ENCODE measurements around the gene LYG1. TPM values are rescaled to one million over a fixed set of nuclear protein-coding genes. Genes with fewer than 3 reads are reported as not detected.
"Not testable (repeated sequence)": the region's sequence is repeated elsewhere in the genome, so short reads cannot be mapped to it uniquely, and the experiment has no call there.

The LYG1 gene
- total RNA-seq: 1 to 10 TPM in 1 of 2 donors, under 1 TPM in 1; 0.93 to 1.4 TPM
- polyA plus RNA-seq (ENCODE audit: insufficient read length in 6 of 6): 1 to 10 TPM; 2.0 to 3.6 (median 2.8) TPM
- long read RNA-seq, donor 1: 0 reads
- long read RNA-seq, donor 2: 0 reads
- long read RNA-seq, donor 3: 0 reads
- long read RNA-seq, donor 4, partial matches to known transcripts: 0 of 2 reads
- long read RNA-seq, donor 4, other reads (novel, unspliced or antisense): 2 of 2 reads
- long read RNA-seq, donor 5: 0 reads
- long read RNA-seq, donor 6: 0 reads
- long read RNA-seq, donor 7: 0 reads
- long read RNA-seq, donor 8: 0 reads
- long read RNA-seq, donor 9: 0 reads
- long read RNA-seq, donor 10, partial matches to known transcripts: 1 of 1 reads
- long read RNA-seq, donor 10, other reads (novel, unspliced or antisense): 0 of 1 reads
- long read RNA-seq, donor 11: 0 reads
- long read RNA-seq, donor 12: 0 reads

- H3K4me3 ChIP-seq; H3K4me1 ChIP-seq; H3K27me3 ChIP-seq; H3K9me3 ChIP-seq; H3K27ac ChIP-seq; intact Hi-C loops (cut with DNase I); DNase-seq; ATAC-seq; H3K36me3 ChIP-seq: not testable (repeated sequence)
Measured at GRCh38 chr2:99301097-99301496, at the start of gene LYG1. LYG1 (minus strand) TSS chr2:99301197; CDS start chr2:99295670, 5,527 bp downstream.

GRCh38 chr2:99350194-99350593 is 49.2 kb upstream of the LYG1 start:
- Histone ChIP-seq H3K27me3 (no peaks in the 10 kb centered on the region), H3K4me1 (no peaks in the 10 kb centered on the region), H3K27ac (no peak overlapping the region), H3K9me3 (no peaks in the 10 kb centered on the region), H3K4me3 (no peak overlapping the region), H3K36me3 (no peaks in the 10 kb centered on the region)
- DNase-seq (no peak), ATAC-seq (no peak)
- intact Hi-C loops (cut with DNase I): no loop called here
- TF ChIP-seq, protein P1, sequence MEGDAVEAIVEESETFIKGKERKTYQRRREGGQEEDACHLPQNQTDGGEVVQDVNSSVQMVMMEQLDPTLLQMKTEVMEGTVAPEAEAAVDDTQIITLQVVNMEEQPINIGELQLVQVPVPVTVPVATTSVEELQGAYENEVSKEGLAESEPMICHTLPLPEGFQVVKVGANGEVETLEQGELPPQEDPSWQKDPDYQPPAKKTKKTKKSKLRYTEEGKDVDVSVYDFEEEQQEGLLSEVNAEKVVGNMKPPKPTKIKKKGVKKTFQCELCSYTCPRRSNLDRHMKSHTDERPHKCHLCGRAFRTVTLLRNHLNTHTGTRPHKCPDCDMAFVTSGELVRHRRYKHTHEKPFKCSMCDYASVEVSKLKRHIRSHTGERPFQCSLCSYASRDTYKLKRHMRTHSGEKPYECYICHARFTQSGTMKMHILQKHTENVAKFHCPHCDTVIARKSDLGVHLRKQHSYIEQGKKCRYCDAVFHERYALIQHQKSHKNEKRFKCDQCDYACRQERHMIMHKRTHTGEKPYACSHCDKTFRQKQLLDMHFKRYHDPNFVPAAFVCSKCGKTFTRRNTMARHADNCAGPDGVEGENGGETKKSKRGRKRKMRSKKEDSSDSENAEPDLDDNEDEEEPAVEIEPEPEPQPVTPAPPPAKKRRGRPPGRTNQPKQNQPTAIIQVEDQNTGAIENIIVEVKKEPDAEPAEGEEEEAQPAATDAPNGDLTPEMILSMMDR (IDR thresholded peaks at IDR 0.05): no peak

DNA sequence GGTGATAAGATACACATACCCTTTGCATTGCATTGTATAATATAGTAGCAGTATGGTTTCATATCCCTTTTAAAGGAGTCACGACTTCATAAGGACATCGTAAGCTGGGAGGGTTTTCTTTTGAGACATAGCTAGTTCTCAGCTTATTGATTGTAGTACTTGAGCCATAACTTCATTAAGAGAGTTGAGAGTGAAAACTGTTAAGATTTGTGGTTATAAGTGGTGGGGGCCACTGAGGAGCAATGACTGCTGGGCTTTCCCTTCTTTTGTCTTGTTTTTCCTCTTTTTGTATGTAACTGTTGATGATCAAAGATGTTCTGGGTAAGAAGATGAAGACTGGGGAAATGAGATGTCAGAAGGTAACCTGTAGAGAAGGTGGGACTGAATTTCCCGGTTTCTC is 47.2 kb upstream of the LYG1 start:
- intact Hi-C loops (cut with DNase I): no loop called here
- ATAC-seq (no peak), DNase-seq (no peak)
- no peaks in the 10 kb centered on the region for H3K27me3 ChIP-seq
- TF ChIP-seq, protein P1 (IDR thresholded peaks at IDR 0.05): no peak
- no peak overlapping the region for H3K4me3 ChIP-seq
- H3K9me3 ChIP-seq: no peaks in the 10 kb centered on the region
- H3K4me1 ChIP-seq: no peaks in the 10 kb centered on the region
- no peaks in the 10 kb centered on the region for H3K36me3 ChIP-seq
- H3K27ac ChIP-seq: no peak overlapping the region

- intact Hi-C loops (cut with DNase I): no loop called here
- TF ChIP-seq, protein P1 (IDR thresholded peaks at IDR 0.05): no peak
- no peaks in the 10 kb centered on the region for H3K36me3 ChIP-seq
- H3K4me3 ChIP-seq: no peak overlapping the region
- no peaks in the 10 kb centered on the region for H3K27me3 ChIP-seq
- DNase-seq (no peak), ATAC-seq (no peak)
- no peaks in the 10 kb centered on the region for H3K9me3 ChIP-seq
- no peaks in the 10 kb centered on the region for H3K4me1 ChIP-seq
- no peak overlapping the region for H3K27ac ChIP-seq
Measured at GRCh38 chr2:99346218-99346617, 45.2 kb upstream of the LYG1 start.

DNA sequence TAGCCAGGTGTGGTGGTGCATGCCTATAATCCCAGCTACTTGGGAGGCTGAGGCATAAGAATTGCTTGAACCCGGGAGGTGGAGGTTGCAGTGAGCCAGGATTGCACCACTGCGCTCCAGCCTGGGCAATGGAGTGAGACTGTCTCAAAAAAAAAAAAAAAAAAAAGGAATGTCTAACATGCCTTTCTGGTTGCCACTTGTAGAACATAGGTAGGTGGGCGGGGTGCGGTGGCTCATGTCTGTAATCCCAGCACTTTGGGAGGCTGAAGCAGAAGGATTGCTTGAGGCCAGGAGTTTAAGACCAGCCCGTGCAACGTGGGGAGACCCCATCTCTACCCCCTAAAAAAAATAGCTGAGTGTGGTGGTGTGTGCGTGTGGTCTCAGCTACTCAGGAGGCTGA is 44.4 kb upstream of the LYG1 start:
- H3K4me3 ChIP-seq; intact Hi-C loops (cut with DNase I); ATAC-seq; H3K4me1 ChIP-seq; H3K27me3 ChIP-seq; H3K9me3 ChIP-seq; H3K36me3 ChIP-seq; H3K27ac ChIP-seq; DNase-seq: not testable (repeated sequence)

GRCh38 chr2:99342536-99342935 is 41.5 kb upstream of the LYG1 start:
- Histone ChIP-seq H3K36me3 (no peaks in the 10 kb centered on the region), H3K4me1 (peaks cover 6 to 25% of the 10 kb centered on the region in 2 donors), H3K4me3 (no peak overlapping the region), H3K27me3 (no peaks in the 10 kb centered on the region), H3K9me3 (no peaks in the 10 kb centered on the region), H3K27ac (no peak overlapping the region)
- intact Hi-C loops (cut with DNase I): no loop called here
- TF ChIP-seq, protein P1 (IDR thresholded peaks at IDR 0.05): no peak
- DNase-seq (no peak), ATAC-seq (no peak)
